ENCODE data around the gene BUB1.
"Not testable (repeated sequence)": the region's sequence is repeated elsewhere in the genome, so short reads cannot be mapped to it uniquely, and the experiment has no call there.

The BUB1 gene

GRCh38 chr2:110707386-110707965 lies 29.6 kb upstream of the BUB1 start:
- Mint-ChIP-seq H3K27me3 (ENCODE audit: low read depth) (peaks cover 79% of the 10 kb centered on the region), H3K4me1 (ENCODE audit: low read depth) (no peaks in the 10 kb centered on the region), H3K36me3 (ENCODE audit: low read depth) (no peaks in the 10 kb centered on the region), H3K27ac (no peak overlapping the region), H3K4me3 (no peak overlapping the region), H3K9me3 (no peaks in the 10 kb centered on the region)

GRCh38 chr2:110702514-110703380 lies 24.9 kb upstream of the BUB1 start:
- Mint-ChIP-seq H3K27ac (no peak overlapping the region), H3K4me3 (no peak overlapping the region), H3K27me3 (ENCODE audit: low read depth) (peaks cover 54% of the 10 kb centered on the region), H3K9me3 (no peaks in the 10 kb centered on the region), H3K36me3 (ENCODE audit: low read depth) (no peaks in the 10 kb centered on the region), H3K4me1 (ENCODE audit: low read depth) (no peaks in the 10 kb centered on the region)

- H3K27ac Mint-ChIP-seq; H3K9me3 Mint-ChIP-seq; H3K36me3 Mint-ChIP-seq (ENCODE audit: low read depth); H3K4me3 Mint-ChIP-seq; H3K4me1 Mint-ChIP-seq (ENCODE audit: low read depth): not testable (repeated sequence)
- H3K27me3 Mint-ChIP-seq (ENCODE audit: low read depth), result peaks cover 27% of the 10 kb centered on the region
These were observed 20.4 kb upstream of the BUB1 start for GRCh38 chr2:110698253-110698652.

- peaks cover 28% of the 10 kb centered on the region for H3K27me3 Mint-ChIP-seq (ENCODE audit: low read depth)
- not testable (repeated sequence) for H3K36me3 Mint-ChIP-seq (ENCODE audit: low read depth); H3K27ac Mint-ChIP-seq; H3K4me3 Mint-ChIP-seq; H3K4me1 Mint-ChIP-seq (ENCODE audit: low read depth); H3K9me3 Mint-ChIP-seq
These were observed 17.5 kb upstream of the BUB1 start for GRCh38 chr2:110695146-110695898.

- Mint-ChIP-seq H3K4me3 (no peak overlapping the region), H3K27ac (no peak overlapping the region), H3K9me3 (peaks cover 29% of the 10 kb centered on the region), H3K4me1 (ENCODE audit: low read depth) (peaks cover 8% of the 10 kb centered on the region), H3K36me3 (ENCODE audit: low read depth) (no peaks in the 10 kb centered on the region), H3K27me3 (ENCODE audit: low read depth) (peaks cover 43% of the 10 kb centered on the region)
These were observed 13.9 kb upstream of the BUB1 start for GRCh38 chr2:110691612-110692258.

GRCh38 chr2:110690083-110690965 lies 12.5 kb upstream of the BUB1 start:
- peaks cover 2% of the 10 kb centered on the region for H3K36me3 Mint-ChIP-seq (ENCODE audit: low read depth)
- no peak overlapping the region for H3K4me3 Mint-ChIP-seq
- H3K27ac Mint-ChIP-seq, result no peak overlapping the region
- peaks cover 52% of the 10 kb centered on the region for H3K27me3 Mint-ChIP-seq (ENCODE audit: low read depth)
- H3K9me3 Mint-ChIP-seq, result peaks cover 35% of the 10 kb centered on the region
- H3K4me1 Mint-ChIP-seq (ENCODE audit: low read depth), result peaks cover 5% of the 10 kb centered on the region

- Mint-ChIP-seq H3K27ac (no peak overlapping the region), H3K36me3 (ENCODE audit: low read depth) (peaks cover 5% of the 10 kb centered on the region), H3K4me3 (no peak overlapping the region), H3K4me1 (ENCODE audit: low read depth) (no peaks in the 10 kb centered on the region), H3K27me3 (ENCODE audit: low read depth) (peaks cover 63% of the 10 kb centered on the region), H3K9me3 (peaks cover 35% of the 10 kb centered on the region)
These were observed 10.8 kb upstream of the BUB1 start for GRCh38 chr2:110688594-110689091.

- not testable (repeated sequence) for H3K27ac Mint-ChIP-seq; H3K4me1 Mint-ChIP-seq (ENCODE audit: low read depth); H3K36me3 Mint-ChIP-seq (ENCODE audit: low read depth); H3K4me3 Mint-ChIP-seq
- Mint-ChIP-seq H3K9me3 (peaks cover 35% of the 10 kb centered on the region), H3K27me3 (ENCODE audit: low read depth) (peaks cover 65% of the 10 kb centered on the region)
These were observed 10.1 kb upstream of the BUB1 start for GRCh38 chr2:110687775-110688484.

- H3K27ac Mint-ChIP-seq, result no peak overlapping the region
- peaks cover 42% of the 10 kb centered on the region for H3K27me3 Mint-ChIP-seq (ENCODE audit: low read depth)
- no peak overlapping the region for H3K4me3 Mint-ChIP-seq
- peaks cover 7% of the 10 kb centered on the region for H3K36me3 Mint-ChIP-seq (ENCODE audit: low read depth)
- peaks cover 11% of the 10 kb centered on the region for H3K9me3 Mint-ChIP-seq
- H3K4me1 Mint-ChIP-seq (ENCODE audit: low read depth), result peaks cover 13% of the 10 kb centered on the region
These were observed 5.0 kb upstream of the BUB1 start for GRCh38 chr2:110682872-110683271.

- H3K27me3 Mint-ChIP-seq (ENCODE audit: low read depth), result peaks cover 40% of the 10 kb centered on the region
- peaks cover 7% of the 10 kb centered on the region for H3K36me3 Mint-ChIP-seq (ENCODE audit: low read depth)
- peaks cover 13% of the 10 kb centered on the region for H3K4me1 Mint-ChIP-seq (ENCODE audit: low read depth)
- H3K9me3 Mint-ChIP-seq, result peaks cover 6% of the 10 kb centered on the region
- no peak overlapping the region for H3K27ac Mint-ChIP-seq
- no peak overlapping the region for H3K4me3 Mint-ChIP-seq
These were observed 4.4 kb upstream of the BUB1 start for GRCh38 chr2:110682267-110682666.

- no peak overlapping the region for H3K27ac Mint-ChIP-seq
- H3K9me3 Mint-ChIP-seq, result no peaks in the 10 kb centered on the region
- peaks cover 4% of the 10 kb centered on the region for H3K36me3 Mint-ChIP-seq (ENCODE audit: low read depth)
- peaks cover 26% of the 10 kb centered on the region for H3K4me1 Mint-ChIP-seq (ENCODE audit: low read depth)
- no peak overlapping the region for H3K4me3 Mint-ChIP-seq
- H3K27me3 Mint-ChIP-seq (ENCODE audit: low read depth), result peaks cover 33% of the 10 kb centered on the region
These were observed 2.8 kb upstream of the BUB1 start for GRCh38 chr2:110680709-110681108.

- no peaks in the 10 kb centered on the region for H3K9me3 Mint-ChIP-seq
- no peak overlapping the region for H3K27ac Mint-ChIP-seq
- H3K4me1 Mint-ChIP-seq (ENCODE audit: low read depth), result peaks cover 31% of the 10 kb centered on the region
- peaks cover 4% of the 10 kb centered on the region for H3K36me3 Mint-ChIP-seq (ENCODE audit: low read depth)
- H3K27me3 Mint-ChIP-seq (ENCODE audit: low read depth), result peaks cover 24% of the 10 kb centered on the region
- H3K4me3 Mint-ChIP-seq, result no peak overlapping the region
These were observed 2.0 kb upstream of the BUB1 start for GRCh38 chr2:110679865-110680264.

- peak overlapping the region; percentile 96 for H3K4me3 Mint-ChIP-seq
- no peaks in the 10 kb centered on the region for H3K9me3 Mint-ChIP-seq
- peak overlapping the region; percentile 43 for H3K27ac Mint-ChIP-seq
- H3K27me3 Mint-ChIP-seq (ENCODE audit: low read depth), result peaks cover 19% of the 10 kb centered on the region
- peaks cover 4% of the 10 kb centered on the region for H3K36me3 Mint-ChIP-seq (ENCODE audit: low read depth)
- H3K4me1 Mint-ChIP-seq (ENCODE audit: low read depth), result peaks cover 35% of the 10 kb centered on the region
These were observed 1.5 kb upstream of the BUB1 start for GRCh38 chr2:110679337-110679707.

All from T-helper 1 cell treated with Interleukin-12 subunit alpha and Interleukin-12 subunit beta and Interleukin-4 antibody, amounts not matched to agents 30 μg/mL and 1 μg/mL, for 36 hours (primary cell).